Measurements from ENCODE around the gene USF3. TPM values are rescaled to one million over a fixed set of nuclear protein-coding genes. Genes with fewer than 3 reads are reported as not detected.

The USF3 gene
- total and polyA plus RNA-seq, 4 donors, result 5.2 to 21.3 (median 9.8) TPM

GRCh38 chr3:113717308-113717707 lies 20.9 kb upstream of the USF3 start:
- no peak for TF ChIP-seq CTCF (IDR thresholded peaks at IDR 0.05; ENCODE audit: control extremely low read depth, extremely low read depth)
- WGBS, 2 donors, result 95 to 98% methylated on average over 3 of the region's 3 CpGs
- Histone ChIP-seq H3K4me1 (ENCODE audit: control insufficient read depth in 5 of 5, insufficient read depth in 5 of 5, low read length in 5 of 5) (peaks cover 0 to 3% (median 0%) of the 10 kb centered on the region in 5 donors), H3K9me3 (ENCODE audit: control insufficient read depth in 4 of 4, insufficient read depth in 3 of 4, low read length in 3 of 4) (no peaks in the 10 kb centered on the region), H3K9ac (ENCODE audit: insufficient read depth in 1 of 2, low read length in 2 of 2) (no peak overlapping the region), H3K27me3 (ENCODE audit: control insufficient read depth in 3 of 3, insufficient read depth in 3 of 3, low read length in 2 of 3) (no peaks in the 10 kb centered on the region), H3K27ac (ENCODE audit: low read depth in 1 of 2, low read length in 1 of 2) (no peak overlapping the region), H3K4me3 (no peak overlapping the region), H3K36me3 (ENCODE audit: control insufficient read depth in 4 of 4, insufficient read depth in 4 of 4, low read length in 4 of 4) (peaks cover 9 to 16% (median 12%) of the 10 kb centered on the region in 4 donors)
- DNase-seq (no peak), ATAC-seq (ENCODE audit: insufficient read depth, low FRiP score) (no peak)

GRCh38 chr3:113714702-113715101 lies 18.3 kb upstream of the USF3 start:
- Histone ChIP-seq H3K36me3 (ENCODE audit: control insufficient read depth in 4 of 4, insufficient read depth in 4 of 4, low read length in 4 of 4) (peaks cover 0 to 7% (median 4%) of the 10 kb centered on the region in 4 donors), H3K27me3 (ENCODE audit: control insufficient read depth in 3 of 3, insufficient read depth in 3 of 3, low read length in 2 of 3) (no peaks in the 10 kb centered on the region), H3K9me3 (ENCODE audit: control insufficient read depth in 4 of 4, insufficient read depth in 3 of 4, low read length in 3 of 4) (no peaks in the 10 kb centered on the region), H3K4me3 (no peak overlapping the region), H3K4me1 (ENCODE audit: control insufficient read depth in 5 of 5, insufficient read depth in 5 of 5, low read length in 5 of 5) (no peaks in the 10 kb centered on the region), H3K9ac (ENCODE audit: insufficient read depth in 1 of 2, low read length in 2 of 2) (no peak overlapping the region), H3K27ac (ENCODE audit: low read depth in 1 of 2, low read length in 1 of 2) (no peak overlapping the region)
- no peak for TF ChIP-seq CTCF (IDR thresholded peaks at IDR 0.05; ENCODE audit: control extremely low read depth, extremely low read depth)
- DNase-seq (no peak), ATAC-seq (ENCODE audit: insufficient read depth, low FRiP score) (no peak)
- 75 to 88% methylated on average over 1 of the region's 1 CpG for WGBS, 2 donors

- Histone ChIP-seq H3K4me3 (no peak overlapping the region), H3K36me3 (ENCODE audit: control insufficient read depth in 4 of 4, insufficient read depth in 4 of 4, low read length in 4 of 4) (peaks cover 0 to 2% (median 0%) of the 10 kb centered on the region in 4 donors), H3K4me1 (ENCODE audit: control insufficient read depth in 5 of 5, insufficient read depth in 5 of 5, low read length in 5 of 5) (no peaks in the 10 kb centered on the region), H3K27me3 (ENCODE audit: control insufficient read depth in 3 of 3, insufficient read depth in 3 of 3, low read length in 2 of 3) (no peaks in the 10 kb centered on the region), H3K27ac (ENCODE audit: low read depth in 1 of 2, low read length in 1 of 2) (no peak overlapping the region), H3K9ac (ENCODE audit: insufficient read depth in 1 of 2, low read length in 2 of 2) (no peak overlapping the region), H3K9me3 (ENCODE audit: control insufficient read depth in 4 of 4, insufficient read depth in 3 of 4, low read length in 3 of 4) (no peaks in the 10 kb centered on the region)
- no peak for TF ChIP-seq CTCF (IDR thresholded peaks at IDR 0.05; ENCODE audit: control extremely low read depth, extremely low read depth)
- WGBS, 2 donors, result 43 to 50% methylated on average over 3 of the region's 3 CpGs
- ATAC-seq (ENCODE audit: insufficient read depth, low FRiP score) (no peak), DNase-seq (no peak)
Measured at GRCh38 chr3:113712129-113712528, 15.7 kb upstream of the USF3 start.

- H3K9me3 ChIP-seq (ENCODE audit: control insufficient read depth in 4 of 4, insufficient read depth in 3 of 4, low read length in 3 of 4), result no peaks in the 10 kb centered on the region
- H3K27ac ChIP-seq (ENCODE audit: low read depth in 1 of 2, low read length in 1 of 2), result no peak overlapping the region
- H3K4me1 ChIP-seq (ENCODE audit: control insufficient read depth in 5 of 5, insufficient read depth in 5 of 5, low read length in 5 of 5), result no peaks in the 10 kb centered on the region
- DNase-seq (no peak), ATAC-seq (ENCODE audit: insufficient read depth, low FRiP score) (no peak)
- H3K4me3 ChIP-seq, result no peak overlapping the region
- H3K27me3 ChIP-seq (ENCODE audit: control insufficient read depth in 3 of 3, insufficient read depth in 3 of 3, low read length in 2 of 3), result no peaks in the 10 kb centered on the region
- no peaks in the 10 kb centered on the region for H3K36me3 ChIP-seq (ENCODE audit: control insufficient read depth in 4 of 4, insufficient read depth in 4 of 4, low read length in 4 of 4)
- 89 to 94% methylated on average over 4 of the region's 4 CpGs for WGBS, 2 donors
- H3K9ac ChIP-seq (ENCODE audit: insufficient read depth in 1 of 2, low read length in 2 of 2), result no peak overlapping the region
- TF ChIP-seq CTCF (IDR thresholded peaks at IDR 0.05; ENCODE audit: control extremely low read depth, extremely low read depth), result no peak
Measured at GRCh38 chr3:113707835-113708234, 11.4 kb upstream of the USF3 start.
